Raji (cell line): ENCODE measurements around the gene SHC4.

Experiments used
- POLR2A ChIP-seq: IDR thresholded peaks from 2 replicates; pipeline ENCODE4 v1.6.1; 2011; ENCODE audit warnings: low read depth, low read length, control low read depth; ENCODE audit not compliant: insufficient read depth

Gene SHC4

GRCh38 chr15:48850648-48851047 is 113.1 kb downstream of the SHC4 start:
- TF ChIP-seq POLR2A, result no peak

GRCh38 chr15:48845123-48845522 is 118.6 kb downstream of the SHC4 start:
- TF ChIP-seq POLR2A, result no peak

GRCh38 chr15:48842501-48842900 is 121.2 kb downstream of the SHC4 start:
- no peak for TF ChIP-seq POLR2A

DNA sequence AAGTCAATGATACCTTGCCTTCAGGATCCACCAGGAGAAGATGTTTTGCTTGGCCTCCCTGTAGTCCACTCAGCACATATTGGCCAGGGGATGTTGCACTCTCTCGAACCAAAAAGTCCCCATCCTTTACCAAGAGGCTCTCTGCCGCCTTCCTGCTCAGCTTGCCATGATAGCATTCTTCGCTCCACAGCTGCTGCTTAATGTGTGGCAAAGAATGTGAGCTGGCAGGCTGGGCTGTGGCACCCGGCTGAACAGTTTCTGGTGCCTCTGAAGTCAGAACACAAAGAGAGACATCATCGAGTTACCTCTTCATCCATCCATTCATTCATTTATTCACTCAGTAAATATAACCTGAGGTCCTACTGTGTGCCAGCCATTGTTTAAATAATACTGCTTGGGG is 129.0 kb downstream of the SHC4 start:
- TF ChIP-seq POLR2A, result no peak

DNA sequence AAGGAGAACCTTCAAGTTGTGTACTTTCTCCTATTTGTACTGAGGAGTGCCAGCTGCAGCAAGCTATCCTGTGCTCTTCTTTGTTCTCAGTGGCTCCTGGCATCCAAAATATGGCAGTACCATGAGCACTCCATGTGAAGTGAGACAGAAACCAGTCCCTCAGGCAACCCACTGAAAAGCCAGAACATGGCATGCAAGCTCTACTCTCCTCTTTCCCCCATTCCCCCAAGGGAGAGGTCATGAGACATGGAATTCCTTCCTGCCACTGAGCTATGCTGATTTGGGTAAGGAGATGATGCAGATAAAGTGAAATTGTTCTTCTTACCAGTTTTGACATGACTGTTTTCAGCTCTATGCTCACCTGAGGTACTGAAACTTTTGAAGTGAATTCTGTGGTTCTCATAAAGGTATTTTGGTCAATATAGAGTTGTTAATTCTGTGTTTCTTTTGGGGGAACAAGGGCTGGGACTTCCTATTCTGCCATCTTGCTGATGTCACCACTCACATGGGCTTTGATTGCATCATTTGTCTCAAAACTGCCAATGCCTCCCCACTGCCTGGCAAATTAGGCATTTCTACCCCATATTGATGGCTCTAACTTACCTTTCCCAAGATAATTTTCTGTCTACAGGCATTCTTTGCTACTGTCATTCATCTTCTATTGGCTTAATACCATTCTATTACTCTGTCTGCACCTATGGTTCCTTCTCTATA is 130.0 kb downstream of the SHC4 start:
- no peak for TF ChIP-seq POLR2A

GRCh38 chr15:48832648-48833047 is 131.1 kb downstream of the SHC4 start:
- no peak for TF ChIP-seq POLR2A

GRCh38 chr15:48828906-48829305 is 134.8 kb downstream of the SHC4 start:
- TF ChIP-seq POLR2A, result no peak

DNA sequence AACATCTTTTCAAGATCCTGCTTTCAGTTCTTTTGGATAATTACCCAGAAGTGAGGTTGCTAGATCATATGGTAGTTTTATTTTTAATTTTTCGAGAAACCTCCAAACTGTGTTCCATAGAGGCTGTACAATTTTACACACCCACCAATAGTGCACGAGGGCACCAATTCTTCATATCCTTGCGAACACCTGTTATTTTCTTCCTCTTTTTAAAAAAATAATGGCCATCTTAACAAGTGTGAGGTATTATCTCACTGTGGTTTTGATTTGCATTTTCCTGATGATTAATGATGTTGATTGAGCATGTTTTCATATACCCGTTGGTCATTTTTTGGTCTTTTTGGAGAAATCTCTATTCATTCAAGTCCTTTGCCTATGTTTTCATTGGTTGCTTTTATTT is 135.2 kb downstream of the SHC4 start:
- TF ChIP-seq POLR2A, result no peak

- no peak for TF ChIP-seq POLR2A
Measured at GRCh38 chr15:48825075-48825474, 138.6 kb downstream of the SHC4 start.

DNA sequence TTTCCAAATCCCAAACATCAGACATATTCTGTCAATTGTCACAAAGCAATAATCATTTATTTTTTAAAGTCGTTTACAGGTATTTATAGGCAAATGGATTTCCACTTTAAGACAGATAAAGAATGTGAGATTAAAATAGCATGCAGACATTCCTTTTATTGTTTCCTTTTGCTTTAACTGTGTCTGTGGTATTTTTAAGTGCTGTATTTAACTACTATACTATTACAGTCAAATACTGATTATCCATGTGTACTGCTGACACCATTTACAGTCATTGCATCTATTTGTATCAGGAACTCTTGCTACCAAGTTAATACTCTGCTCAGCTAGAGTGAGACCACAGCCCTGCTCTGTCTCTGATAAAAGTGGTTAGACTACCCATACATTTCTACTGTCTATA is 140.0 kb downstream of the SHC4 start:
- no peak for TF ChIP-seq POLR2A

GRCh38 chr15:48823237-48823636 is 140.5 kb downstream of the SHC4 start:
- no peak for TF ChIP-seq POLR2A

DNA sequence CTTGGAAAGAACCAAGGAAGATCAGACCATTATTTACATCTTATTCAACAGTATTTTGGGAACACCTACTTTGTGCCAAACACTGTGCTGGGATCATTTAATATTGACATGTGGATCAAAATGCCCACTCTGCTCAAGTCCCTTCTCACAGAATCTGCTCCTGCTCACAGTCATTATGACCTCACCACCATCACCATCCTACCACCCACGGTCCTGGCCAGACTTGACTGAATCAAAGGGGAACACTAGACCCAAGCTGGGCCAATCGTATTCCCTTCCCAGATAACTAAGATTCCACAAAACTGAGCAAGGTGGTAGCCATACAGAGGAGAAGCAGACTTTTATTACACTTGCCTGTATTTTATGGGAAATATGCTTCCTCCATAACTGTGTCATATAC is 149.4 kb downstream of the SHC4 start:
- no peak for TF ChIP-seq POLR2A

DNA sequence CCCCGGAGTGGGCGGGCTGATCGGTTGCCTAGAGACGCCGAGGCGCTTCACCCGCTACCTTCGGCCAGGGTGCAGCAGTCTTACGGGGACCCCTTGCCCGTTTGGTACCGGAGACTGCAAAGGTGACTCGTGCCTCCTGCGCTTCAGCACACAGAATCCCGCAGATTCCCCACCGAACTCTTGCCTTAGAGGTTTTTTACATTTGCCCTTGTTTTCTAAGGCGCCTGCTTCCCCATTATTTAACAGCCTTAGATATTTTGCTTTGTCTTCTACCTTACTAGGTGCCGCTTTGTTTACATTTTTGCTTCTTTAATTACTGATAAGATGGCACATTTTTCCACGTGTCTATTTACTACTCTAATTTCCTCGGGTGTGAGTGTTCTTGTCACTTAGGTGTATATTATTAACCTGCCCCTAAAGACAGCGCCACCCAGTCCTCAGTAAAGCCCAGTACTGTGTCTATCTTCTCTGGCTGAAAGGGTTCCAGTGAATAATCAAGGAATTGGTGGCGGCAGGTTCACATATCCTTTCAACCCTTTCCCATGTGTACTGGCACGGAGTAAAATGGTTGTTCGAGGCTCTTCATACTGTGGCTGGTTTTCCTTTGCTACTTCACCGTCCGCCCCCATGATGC is 152.3 kb downstream of the SHC4 start:
- no peak; the same call in 1 of the 2 replicates for TF ChIP-seq POLR2A

GRCh38 chr15:48810414-48811324 is 153.1 kb downstream of the SHC4 start, which contains the start of gene CEP152:
Gene CEP152 (minus strand): TSS chr15:48811069. CDS start chr15:48805649, 5,420 bp downstream.
- peak; percentile 83 for TF ChIP-seq POLR2A

GRCh38 chr15:48806151-48806550 is 157.6 kb downstream of the SHC4 start:
- no peak for TF ChIP-seq POLR2A

- TF ChIP-seq POLR2A, result no peak
Measured at GRCh38 chr15:48805591-48805990, 158.1 kb downstream of the SHC4 start.
